ENCODE data around the gene RAE1. TPM values are rescaled to one million over a fixed set of nuclear protein-coding genes. Genes with fewer than 3 reads are reported as not detected.

The RAE1 gene
- total and polyA plus RNA-seq, 2 of the 8 experiments (the other 6 are each of a cell fraction or from before 2014, with no cell fraction given), result 35.9 to 44.9 TPM

GRCh38 chr20:57384486-57384885, 33.4 kb downstream of the RAE1 start (continued):
- no peak for TF ChIP-seq MAFK (IDR thresholded peaks at IDR 0.05; ENCODE audit: low read depth, low read length)

Measured in H1 (cell line).